Panc1 (cell line): ENCODE data around the gene FANCC. TPM values are rescaled to one million over a fixed set of nuclear protein-coding genes. Genes with fewer than 3 reads are reported as not detected.
"Not testable (repeated sequence)": the region's sequence is repeated elsewhere in the genome, so short reads cannot be mapped to it uniquely, and the experiment has no call there.

ENCODE experiments used
- ATAC-seq: fragments of 200-7000 bp; cut with Tn5 transposase; 2 replicates; pipeline ENCODE4 v1.9.1; 2020; ENCODE audit warnings: mild to moderate bottlenecking, moderate library complexity
- BruUV-seq: library from RNA; stranded (reverse); fragments of 400-500 nt; replicated peaks from 2 replicates; lab custom pipeline; 2021; lab: Mats Ljungman, UMichigan
- CTCF ChIA-PET: fragments of 300-600 bp; sonication (Branson Sonifier 250); formaldehyde crosslinking; loops from one replicate; lab custom pipeline; 2022; ENCODE audit warnings: antibody characterized with exemption; lab: Charles Lee
- POLR2A ChIA-PET: fragments of 300-600 bp; sonication (Branson Sonifier 250); formaldehyde crosslinking; loops from one replicate; lab custom pipeline; 2022; ENCODE audit warnings: antibody characterized with exemption; lab: Charles Lee
- DNase-seq: peaks from one replicate; pipeline ENCODE4 v3.0.0-alpha.2; 2010; ENCODE audit warnings: low read depth, low spot score
- H3K27ac ChIP-seq: 2 replicates; pipeline ENCODE4 v1.5.1; 2011; ENCODE audit warnings: mild to moderate bottlenecking, low read length, inconsistent platforms
- H3K27me3 ChIP-seq: fragments of 200-500 bp; sonication (Bioruptor generic); 2 replicates; pipeline ENCODE4 v1.6.0; 2014; ENCODE audit warnings: low read length, inconsistent platforms; ENCODE audit not compliant: control insufficient read depth, insufficient read depth
- H3K36me3 ChIP-seq: fragments of 200-500 bp; sonication (Bioruptor generic); 2 replicates; pipeline ENCODE4 v1.5.1; 2014; ENCODE audit warnings: inconsistent platforms, mild to moderate bottlenecking, low read length, moderate library complexity; ENCODE audit not compliant: control insufficient read depth, insufficient read depth
- H3K4me1 ChIP-seq: 2 replicates; pipeline ENCODE4 v1.5.1; 2011; ENCODE audit warnings: inconsistent platforms, mild to moderate bottlenecking, low read length, moderate library complexity; ENCODE audit not compliant: control insufficient read depth, insufficient read depth
- H3K4me3 ChIP-seq, 2 experiments: 2 replicates each; pipeline ENCODE4 v1.5.1; 2011 to 2012; ENCODE audit warnings: low read depth in 2 of 2, low read length in 2 of 2, mild to moderate bottlenecking in 2 of 2, inconsistent platforms in 1 of 2, moderate library complexity in 1 of 2
- H3K9me3 ChIP-seq: fragments of 200-500 bp; sonication (Bioruptor generic); 2 replicates; pipeline ENCODE4 v1.5.1; 2014; ENCODE audit warnings: low read depth, mild to moderate bottlenecking, inconsistent platforms, low read length, moderate library complexity; ENCODE audit not compliant: control insufficient read depth, insufficient read depth
- CTCF ChIP-seq: fragments of 450-650 bp; IDR thresholded peaks from 2 replicates; pipeline ENCODE4 v1.5.1; 2017; ENCODE audit warnings: mild to moderate bottlenecking
- POLR2AphosphoS5 ChIP-seq: IDR thresholded peaks from 2 replicates; pipeline ENCODE4 v1.6.1; 2012; ENCODE audit warnings: mild to moderate bottlenecking, low read depth, low read length, moderate library complexity
- REST ChIP-seq, 2 experiments: IDR thresholded peaks; 2 replicates each; pipeline ENCODE4 v1.6.1; 2011 to 2012; ENCODE audit warnings: low read depth in 2 of 2, control low read depth in 1 of 2, low read length in 1 of 2, mild to moderate bottlenecking in 1 of 2, moderate library complexity in 1 of 2; ENCODE audit not compliant: insufficient read depth in 1 of 2
- SIN3A ChIP-seq: IDR thresholded peaks from 2 replicates; pipeline ENCODE4 v1.6.1; 2012; ENCODE audit warnings: low read depth, mild to moderate bottlenecking, low read length, moderate library complexity, borderline replicate concordance; ENCODE audit not compliant: insufficient read depth
- TCF7L2 ChIP-seq: IDR thresholded peaks from 2 replicates; pipeline ENCODE4 v1.6.1; 2011; ENCODE audit warnings: mild to moderate bottlenecking, low read depth, low read length, inconsistent platforms
- in situ Hi-C: cut with HindIII; loops from 2 replicates; pipeline ENCODE4 v1.10.0; 2016; ENCODE audit warnings: low sequenced_read_pairs, low pct_unique_long_range_greater_than_20kb
- intact Hi-C: fragments of 100-400 bp; cut with micrococcal nuclease; formaldehyde crosslinking; loops from one replicate; pipeline ENCODE4 v1.10.0; 2022; ENCODE audit not compliant: unreplicated experiment
- total RNA-seq: library from RNA; stranded (reverse); gene quantifications from one replicate; pipeline ENCODE4 v1.2.1, GENCODE V29; 2021; ENCODE audit not compliant: unreplicated experiment

FANCC gene
- total RNA-seq, 1 experiment from 2014 or later: 17.8 TPM

- Histone ChIP-seq H3K27me3 (no peaks in the 10 kb centered on the region), H3K4me1 (no peaks in the 10 kb centered on the region), H3K27ac (no peak overlapping the region), H3K4me3 (no peak overlapping the region), H3K36me3 (no peaks in the 10 kb centered on the region), H3K9me3 (no peaks in the 10 kb centered on the region)
- intact Hi-C loops (no loop called here), in situ Hi-C loops (no loop called here)
- ChIA-PET POLR2A (no interaction called here), CTCF (no interaction called here)
- no TSS peak for BruUV-seq
- DNase-seq (no peak), ATAC-seq (no peak)
- TF ChIP-seq TCF7L2 (no peak), REST (IDR thresholded peaks at IDR 0.05; ENCODE audit: insufficient read depth in 1 of 2, low read depth in 2 of 2, low read length in 1 of 2) (no peak), SIN3A (no peak), CTCF (no peak), POLR2AphosphoS5 (no peak)
Observed at GRCh38 chr9:95224376-95225019, 93.0 kb downstream of the FANCC start.

- not testable (repeated sequence) for ATAC-seq
Observed at GRCh38 chr9:95220352-95220751, 97.2 kb downstream of the FANCC start.

GRCh38 chr9:95218773-95219172, 98.7 kb downstream of the FANCC start:
- no TSS peak for BruUV-seq
- CTCF ChIA-PET: no interaction called here
- POLR2A ChIA-PET: no interaction called here
- ATAC-seq (no peak), DNase-seq (no peak)
- H3K4me3 ChIP-seq: no peak overlapping the region
- no peaks in the 10 kb centered on the region for H3K36me3 ChIP-seq
- no peaks in the 10 kb centered on the region for H3K9me3 ChIP-seq
- no peaks in the 10 kb centered on the region for H3K27me3 ChIP-seq
- in situ Hi-C loops (no loop called here), intact Hi-C loops (no loop called here)
- TF ChIP-seq POLR2AphosphoS5 (no peak), REST (IDR thresholded peaks at IDR 0.05; ENCODE audit: insufficient read depth in 1 of 2, low read depth in 2 of 2, low read length in 1 of 2) (no peak), TCF7L2 (no peak), CTCF (no peak), SIN3A (no peak)
- H3K27ac ChIP-seq: no peak overlapping the region
- no peaks in the 10 kb centered on the region for H3K4me1 ChIP-seq

More at GRCh38 chr9:95220352-95220751, 97.2 kb downstream of the FANCC start:
- POLR2A ChIA-PET, CTCF ChIA-PET, H3K36me3 ChIP-seq, DNase-seq, H3K4me1 ChIP-seq, intact Hi-C loops, BruUV-seq, H3K9me3 ChIP-seq, H3K27me3 ChIP-seq, H3K4me3 ChIP-seq, in situ Hi-C loops, H3K27ac ChIP-seq: not testable (repeated sequence)
